ENCODE results near the gene KRTAP1-4.

KRTAP1-4 gene

DNA sequence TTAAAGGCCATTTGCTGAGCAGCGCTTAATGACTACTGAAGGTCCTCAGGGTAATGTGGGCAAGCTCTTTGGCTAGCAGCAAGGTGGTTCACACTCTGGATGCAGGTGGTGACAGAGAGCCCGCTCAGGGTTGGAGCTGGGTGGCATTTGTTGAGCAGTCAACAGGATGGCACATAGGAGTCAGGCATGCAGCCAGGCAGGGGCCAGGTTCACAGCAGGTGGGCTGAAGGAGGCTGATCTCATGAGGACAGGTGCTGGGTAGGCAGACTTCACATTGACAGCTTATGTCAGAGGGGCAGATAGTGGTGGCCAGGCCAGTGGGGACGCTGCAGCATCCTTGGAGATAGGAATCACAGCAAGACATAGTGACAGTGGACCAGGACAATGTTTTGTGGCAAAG is 25.6 kb downstream of the KRTAP1-4 start:
- Histone ChIP-seq H4K91ac (ENCODE audit: low read length) (no peak overlapping the region), H2BK15ac (ENCODE audit: low read depth, poor library complexity, severe bottlenecking) (no peak overlapping the region), H3K18ac (ENCODE audit: low read depth in 1 of 2, low read length in 2 of 2) (no peak overlapping the region), H3K14ac (ENCODE audit: low read length in 2 of 2) (peak overlapping the region in 1 of 2 experiments; percentile 6), H3K9ac (ENCODE audit: low read length) (no peak overlapping the region), H2BK120ac (ENCODE audit: low read depth, low read length) (no peak overlapping the region), H3K4me3 (ENCODE audit: insufficient read depth in 1 of 2, low read depth in 1 of 2, low read length in 2 of 2) (no peak overlapping the region), H3K27ac (ENCODE audit: low read length, poor library complexity, severe bottlenecking) (no peak overlapping the region), H3K23ac (ENCODE audit: low read length in 2 of 2) (no peak overlapping the region), H3K4me2 (ENCODE audit: low read length, poor library complexity, severe bottlenecking) (no peak overlapping the region), H4K8ac (ENCODE audit: low read length) (no peak overlapping the region), H3K27me3 (ENCODE audit: control insufficient read depth in 1 of 2, insufficient read depth in 1 of 2, low read length in 2 of 2) (no peaks in the 10 kb centered on the region), H2BK12ac (ENCODE audit: low read length in 2 of 2) (no peak overlapping the region), H2AFZ (ENCODE audit: low read depth, low read length) (no peak overlapping the region), H2BK5ac (ENCODE audit: low read depth, low read length, poor library complexity, severe bottlenecking) (no peak overlapping the region), H3K4me1 (ENCODE audit: control insufficient read depth, insufficient read depth, low read depth, low read length) (no peaks in the 10 kb centered on the region), H3K4ac (ENCODE audit: low read depth in 1 of 2, low read length in 2 of 2) (no peak overlapping the region), H2AK5ac (ENCODE audit: low read length, severe bottlenecking) (no peak overlapping the region), H3K9me3 (ENCODE audit: control insufficient read depth, low read length) (no peaks in the 10 kb centered on the region), H3K79me1 (replicated peaks; ENCODE audit: low read length, poor library complexity, severe bottlenecking) (no peaks in the 10 kb centered on the region), H3K36me3 (ENCODE audit: control insufficient read depth in 1 of 2, insufficient read depth in 2 of 2, low read depth in 1 of 2, low read length in 2 of 2) (no peaks in the 10 kb centered on the region)
- WGBS = 80% methylated on average over 3 of the region's 3 CpGs
- no peak for DNase-seq

DNA sequence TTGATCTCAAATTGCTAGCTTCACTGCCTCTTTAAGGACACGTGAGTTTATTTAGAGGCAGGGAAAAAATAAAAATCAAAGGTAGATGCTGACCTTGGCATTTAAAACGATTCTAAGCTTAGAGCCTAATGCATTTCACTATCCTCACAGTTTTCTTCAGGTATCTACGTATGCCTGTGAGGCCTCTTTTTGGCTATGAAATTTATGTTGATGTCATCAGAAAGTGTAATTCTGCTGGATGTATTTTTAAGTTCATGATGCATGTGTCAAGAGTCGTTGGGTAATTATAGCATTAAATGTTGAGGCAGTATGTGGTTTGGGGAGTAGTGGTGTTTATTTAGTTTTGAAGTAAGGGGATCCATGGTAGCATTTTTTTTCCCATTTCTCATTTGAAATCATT is 26.1 kb downstream of the KRTAP1-4 start:
- DNase-seq = no peak
- Histone ChIP-seq H3K27me3 (ENCODE audit: control insufficient read depth in 1 of 2, insufficient read depth in 1 of 2, low read length in 2 of 2) (no peaks in the 10 kb centered on the region), H3K9ac (ENCODE audit: low read length) (no peak overlapping the region), H2BK5ac (ENCODE audit: low read depth, low read length, poor library complexity, severe bottlenecking) (no peak overlapping the region), H2AFZ (ENCODE audit: low read depth, low read length) (no peak overlapping the region), H3K36me3 (ENCODE audit: control insufficient read depth in 1 of 2, insufficient read depth in 2 of 2, low read depth in 1 of 2, low read length in 2 of 2) (no peaks in the 10 kb centered on the region), H2BK12ac (ENCODE audit: low read length in 2 of 2) (no peak overlapping the region), H3K14ac (ENCODE audit: low read length in 2 of 2) (no peak overlapping the region), H2AK5ac (ENCODE audit: low read length, severe bottlenecking) (no peak overlapping the region), H3K4ac (ENCODE audit: low read depth in 1 of 2, low read length in 2 of 2) (no peak overlapping the region), H3K4me1 (ENCODE audit: control insufficient read depth, insufficient read depth, low read depth, low read length) (no peaks in the 10 kb centered on the region), H3K18ac (ENCODE audit: low read depth in 1 of 2, low read length in 2 of 2) (no peak overlapping the region), H3K23ac (ENCODE audit: low read length in 2 of 2) (no peak overlapping the region), H3K27ac (ENCODE audit: low read length, poor library complexity, severe bottlenecking) (no peak overlapping the region), H4K8ac (ENCODE audit: low read length) (no peak overlapping the region), H2BK15ac (ENCODE audit: low read depth, poor library complexity, severe bottlenecking) (no peak overlapping the region), H3K9me3 (ENCODE audit: control insufficient read depth, low read length) (no peaks in the 10 kb centered on the region), H2BK120ac (ENCODE audit: low read depth, low read length) (no peak overlapping the region), H3K4me2 (ENCODE audit: low read length, poor library complexity, severe bottlenecking) (no peak overlapping the region), H3K4me3 (ENCODE audit: insufficient read depth in 1 of 2, low read depth in 1 of 2, low read length in 2 of 2) (no peak overlapping the region), H4K91ac (ENCODE audit: low read length) (no peak overlapping the region), H3K79me1 (replicated peaks; ENCODE audit: low read length, poor library complexity, severe bottlenecking) (no peaks in the 10 kb centered on the region)
- 86% methylated on average over 3 of the region's 4 CpGs for WGBS

DNA sequence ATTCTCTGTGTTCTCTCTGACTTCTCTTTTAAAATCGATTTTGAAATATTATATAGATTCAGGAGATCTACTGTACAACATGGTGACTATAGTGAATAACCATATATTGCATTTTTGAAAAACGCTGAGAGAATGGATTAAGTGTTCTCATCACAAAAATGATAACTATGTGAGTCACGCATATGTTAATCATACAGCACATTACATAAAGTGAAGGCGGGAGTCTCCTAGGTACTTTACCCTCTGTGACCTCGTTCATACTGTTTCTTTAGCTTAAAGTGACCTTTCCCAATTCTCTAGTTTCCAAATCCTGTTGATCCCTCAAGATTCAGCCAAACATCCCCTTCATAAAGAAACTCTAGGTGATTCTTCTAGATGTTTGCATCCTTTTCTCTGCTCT is 27.2 kb downstream of the KRTAP1-4 start:
- no peak overlapping the region for H2BK120ac ChIP-seq (ENCODE audit: low read depth, low read length)
- no peak overlapping the region for H2BK12ac ChIP-seq (ENCODE audit: low read length in 2 of 2)
- H3K18ac ChIP-seq (ENCODE audit: low read depth in 1 of 2, low read length in 2 of 2) = no peak overlapping the region
- H4K8ac ChIP-seq (ENCODE audit: low read length) = no peak overlapping the region
- no peak overlapping the region for H2BK5ac ChIP-seq (ENCODE audit: low read depth, low read length, poor library complexity, severe bottlenecking)
- no peak overlapping the region for H3K23ac ChIP-seq (ENCODE audit: low read length in 2 of 2)
- no peaks in the 10 kb centered on the region for H3K36me3 ChIP-seq (ENCODE audit: control insufficient read depth in 1 of 2, insufficient read depth in 2 of 2, low read depth in 1 of 2, low read length in 2 of 2)
- no peak overlapping the region for H3K4me2 ChIP-seq (ENCODE audit: low read length, poor library complexity, severe bottlenecking)
- H3K79me1 ChIP-seq (replicated peaks; ENCODE audit: low read length, poor library complexity, severe bottlenecking) = no peaks in the 10 kb centered on the region
- DNase-seq = no peak
- no peaks in the 10 kb centered on the region for H3K4me1 ChIP-seq (ENCODE audit: control insufficient read depth, insufficient read depth, low read depth, low read length)
- no peak overlapping the region for H2AK5ac ChIP-seq (ENCODE audit: low read length, severe bottlenecking)
- no peak overlapping the region for H3K4ac ChIP-seq (ENCODE audit: low read depth in 1 of 2, low read length in 2 of 2)
- no peaks in the 10 kb centered on the region for H3K27me3 ChIP-seq (ENCODE audit: control insufficient read depth in 1 of 2, insufficient read depth in 1 of 2, low read length in 2 of 2)
- no peak overlapping the region for H3K4me3 ChIP-seq (ENCODE audit: insufficient read depth in 1 of 2, low read depth in 1 of 2, low read length in 2 of 2)
- H3K14ac ChIP-seq (ENCODE audit: low read length in 2 of 2) = no peak overlapping the region
- WGBS = 45% methylated on average over 4 of the region's 5 CpGs
- H3K27ac ChIP-seq (ENCODE audit: low read length, poor library complexity, severe bottlenecking) = no peak overlapping the region
- H4K91ac ChIP-seq (ENCODE audit: low read length) = no peak overlapping the region
- no peaks in the 10 kb centered on the region for H3K9me3 ChIP-seq (ENCODE audit: control insufficient read depth, low read length)
- H2AFZ ChIP-seq (ENCODE audit: low read depth, low read length) = no peak overlapping the region
- no peak overlapping the region for H2BK15ac ChIP-seq (ENCODE audit: low read depth, poor library complexity, severe bottlenecking)
- no peak overlapping the region for H3K9ac ChIP-seq (ENCODE audit: low read length)

DNA sequence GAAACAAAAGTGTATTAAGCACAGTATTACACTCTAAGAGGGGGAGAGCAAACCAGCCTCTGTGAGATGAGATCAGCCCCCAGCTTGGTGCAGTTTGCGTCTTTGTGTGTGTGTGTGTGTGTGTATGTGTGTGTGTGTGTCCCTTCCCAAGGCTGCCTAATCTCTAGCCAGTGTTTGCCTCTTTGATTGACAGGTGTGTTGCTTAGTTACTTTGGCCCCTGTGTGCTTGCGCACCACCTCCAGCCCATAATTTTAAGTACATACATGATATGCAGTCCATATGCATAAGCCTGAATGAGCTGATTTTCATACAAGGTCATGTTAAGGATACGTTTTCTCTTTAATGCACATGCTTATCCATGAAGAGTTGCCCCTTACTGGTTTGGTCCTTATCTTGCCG is 28.2 kb downstream of the KRTAP1-4 start:
- Histone ChIP-seq H3K36me3 (ENCODE audit: control insufficient read depth in 1 of 2, insufficient read depth in 2 of 2, low read depth in 1 of 2, low read length in 2 of 2) (no peaks in the 10 kb centered on the region), H3K4me3 (ENCODE audit: insufficient read depth in 1 of 2, low read depth in 1 of 2, low read length in 2 of 2) (no peak overlapping the region), H2BK15ac (ENCODE audit: low read depth, poor library complexity, severe bottlenecking) (no peak overlapping the region), H3K4ac (ENCODE audit: low read depth in 1 of 2, low read length in 2 of 2) (no peak overlapping the region), H3K27me3 (ENCODE audit: control insufficient read depth in 1 of 2, insufficient read depth in 1 of 2, low read length in 2 of 2) (no peaks in the 10 kb centered on the region), H2AFZ (ENCODE audit: low read depth, low read length) (no peak overlapping the region), H2BK5ac (ENCODE audit: low read depth, low read length, poor library complexity, severe bottlenecking) (no peak overlapping the region), H3K23ac (ENCODE audit: low read length in 2 of 2) (no peak overlapping the region), H3K4me1 (ENCODE audit: control insufficient read depth, insufficient read depth, low read depth, low read length) (no peaks in the 10 kb centered on the region), H3K14ac (ENCODE audit: low read length in 2 of 2) (no peak overlapping the region), H2AK5ac (ENCODE audit: low read length, severe bottlenecking) (no peak overlapping the region), H2BK12ac (ENCODE audit: low read length in 2 of 2) (no peak overlapping the region), H4K8ac (ENCODE audit: low read length) (no peak overlapping the region), H3K27ac (ENCODE audit: low read length, poor library complexity, severe bottlenecking) (no peak overlapping the region), H2BK120ac (ENCODE audit: low read depth, low read length) (no peak overlapping the region), H3K18ac (ENCODE audit: low read depth in 1 of 2, low read length in 2 of 2) (no peak overlapping the region), H3K9me3 (ENCODE audit: control insufficient read depth, low read length) (no peaks in the 10 kb centered on the region), H3K4me2 (ENCODE audit: low read length, poor library complexity, severe bottlenecking) (no peak overlapping the region), H4K91ac (ENCODE audit: low read length) (no peak overlapping the region), H3K9ac (ENCODE audit: low read length) (no peak overlapping the region), H3K79me1 (replicated peaks; ENCODE audit: low read length, poor library complexity, severe bottlenecking) (no peaks in the 10 kb centered on the region)
- WGBS = 94% methylated on average over 4 of the region's 4 CpGs
- no peak for DNase-seq
